RKO (cell line): ENCODE data around the gene TTC39C.

ENCODE experiments used
- DNase-seq: peaks from one replicate; pipeline ENCODE4 v3.0.0-alpha.2; 2016; ENCODE audit warnings: low spot score

Gene TTC39C

GRCh38 chr18:23992089-23992940 is 22.2 kb upstream of the TTC39C start:
- no peak for DNase-seq

GRCh38 chr18:23992941-23993280 is 21.6 kb upstream of the TTC39C start:
- no peak for DNase-seq

GRCh38 chr18:23994361-23994902 is 20.1 kb upstream of the TTC39C start:
- DNase-seq = no peak

GRCh38 chr18:23995180-23995579 is 19.4 kb upstream of the TTC39C start:
- no peak for DNase-seq

GRCh38 chr18:23998018-23998417 is 16.5 kb upstream of the TTC39C start:
- DNase-seq = no peak

- no peak for DNase-seq
These were observed 15.7 kb upstream of the TTC39C start for GRCh38 chr18:23998820-23999219.

GRCh38 chr18:24000613-24001490 is 13.7 kb upstream of the TTC39C start:
- no peak for DNase-seq

- DNase-seq = no peak
These were observed 12.1 kb upstream of the TTC39C start for GRCh38 chr18:24002479-24002878.

GRCh38 chr18:24003288-24003687 is 11.3 kb upstream of the TTC39C start:
- DNase-seq = no peak

- DNase-seq = no peak
These were observed 10.5 kb upstream of the TTC39C start for GRCh38 chr18:24003903-24004640.

- no peak for DNase-seq
These were observed 7.7 kb upstream of the TTC39C start for GRCh38 chr18:24006712-24007313.

GRCh38 chr18:24009246-24009645 is 5.3 kb upstream of the TTC39C start:
- DNase-seq = no peak

GRCh38 chr18:24009651-24010333 is 4.8 kb upstream of the TTC39C start:
- DNase-seq = no peak

- no peak for DNase-seq
These were observed 3.9 kb upstream of the TTC39C start for GRCh38 chr18:24010673-24011072.

- DNase-seq = no peak
These were observed 3.2 kb upstream of the TTC39C start for GRCh38 chr18:24011123-24011917.

- DNase-seq = no peak
These were observed 1.5 kb upstream of the TTC39C start for GRCh38 chr18:24013051-24013450.

- peak; percentile 54 for DNase-seq
These were observed 558 bp downstream of the TTC39C start for GRCh38 chr18:24014986-24015638.

- DNase-seq = peak; percentile 30
These were observed 1.4 kb downstream of the TTC39C start for GRCh38 chr18:24015639-24016631.

- peak; percentile 83 for DNase-seq
These were observed 2.1 kb downstream of the TTC39C start for GRCh38 chr18:24016643-24017042.
